Fibroblast of mammary gland (primary cell): ENCODE data around the gene LRMDA.
"Not testable (repeated sequence)": the region's sequence is repeated elsewhere in the genome, so short reads cannot be mapped to it uniquely, and the experiment has no call there.

Experiments
- DNase-seq: peaks from one replicate; pipeline ENCODE4 v3.0.0-alpha.2; 2010; ENCODE audit warnings: low read depth
- H3K4me3 ChIP-seq: 2 replicates; pipeline ENCODE4 v1.5.1; 2011; ENCODE audit warnings: low read depth, mild to moderate bottlenecking, low read length, moderate library complexity; ENCODE audit not compliant: control insufficient read depth
- TF ChIP-seq, protein P1 (sequence below): conservative IDR thresholded peaks from 2 replicates; pipeline ENCODE4 v1.5.1; 2011; ENCODE audit warnings: low read depth, low read length, inconsistent platforms; ENCODE audit not compliant: control insufficient read depth, insufficient read depth

The LRMDA gene

DNA sequence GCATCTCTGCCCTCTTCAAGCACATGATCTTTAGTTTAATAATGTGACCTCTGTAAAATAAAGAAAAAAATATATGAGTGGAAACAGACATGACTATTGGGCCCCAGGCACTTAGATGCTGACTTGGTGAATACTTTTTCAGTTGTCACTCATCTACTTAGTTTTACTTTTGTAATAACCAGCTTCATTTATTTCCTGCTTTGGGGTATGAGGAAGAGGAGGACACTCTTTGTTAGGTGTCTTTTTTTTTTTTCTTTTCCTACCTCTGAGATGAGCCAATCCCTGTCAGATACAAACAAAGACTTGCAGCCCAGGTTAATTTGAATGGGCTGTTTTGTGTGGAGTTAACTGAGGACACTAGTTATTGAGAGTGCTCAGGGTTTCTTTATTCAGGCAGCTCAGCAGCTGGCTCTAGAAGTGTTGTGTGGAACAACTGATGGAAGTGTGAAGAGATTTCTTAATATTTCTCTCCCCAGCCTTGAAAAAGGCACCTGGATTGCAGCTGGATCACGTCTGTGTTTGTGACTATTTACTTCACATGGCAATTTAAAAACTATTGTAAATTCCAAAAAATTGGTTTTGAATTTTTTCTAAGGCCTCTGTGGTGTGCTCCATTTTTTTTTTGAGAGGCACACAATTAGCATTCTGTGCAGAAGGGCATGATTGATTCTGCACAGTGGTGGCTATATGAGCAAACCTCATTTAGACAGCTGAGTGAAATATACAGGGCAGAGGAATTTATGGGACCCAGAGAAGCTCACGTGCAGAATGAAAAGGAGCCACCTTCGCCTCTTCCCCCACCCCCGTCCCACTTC lies 333.8 kb downstream of the LRMDA start:
- no peak for DNase-seq
- H3K4me3 ChIP-seq = no peak overlapping the region
- TF ChIP-seq, protein P1, sequence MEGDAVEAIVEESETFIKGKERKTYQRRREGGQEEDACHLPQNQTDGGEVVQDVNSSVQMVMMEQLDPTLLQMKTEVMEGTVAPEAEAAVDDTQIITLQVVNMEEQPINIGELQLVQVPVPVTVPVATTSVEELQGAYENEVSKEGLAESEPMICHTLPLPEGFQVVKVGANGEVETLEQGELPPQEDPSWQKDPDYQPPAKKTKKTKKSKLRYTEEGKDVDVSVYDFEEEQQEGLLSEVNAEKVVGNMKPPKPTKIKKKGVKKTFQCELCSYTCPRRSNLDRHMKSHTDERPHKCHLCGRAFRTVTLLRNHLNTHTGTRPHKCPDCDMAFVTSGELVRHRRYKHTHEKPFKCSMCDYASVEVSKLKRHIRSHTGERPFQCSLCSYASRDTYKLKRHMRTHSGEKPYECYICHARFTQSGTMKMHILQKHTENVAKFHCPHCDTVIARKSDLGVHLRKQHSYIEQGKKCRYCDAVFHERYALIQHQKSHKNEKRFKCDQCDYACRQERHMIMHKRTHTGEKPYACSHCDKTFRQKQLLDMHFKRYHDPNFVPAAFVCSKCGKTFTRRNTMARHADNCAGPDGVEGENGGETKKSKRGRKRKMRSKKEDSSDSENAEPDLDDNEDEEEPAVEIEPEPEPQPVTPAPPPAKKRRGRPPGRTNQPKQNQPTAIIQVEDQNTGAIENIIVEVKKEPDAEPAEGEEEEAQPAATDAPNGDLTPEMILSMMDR = no peak

DNA sequence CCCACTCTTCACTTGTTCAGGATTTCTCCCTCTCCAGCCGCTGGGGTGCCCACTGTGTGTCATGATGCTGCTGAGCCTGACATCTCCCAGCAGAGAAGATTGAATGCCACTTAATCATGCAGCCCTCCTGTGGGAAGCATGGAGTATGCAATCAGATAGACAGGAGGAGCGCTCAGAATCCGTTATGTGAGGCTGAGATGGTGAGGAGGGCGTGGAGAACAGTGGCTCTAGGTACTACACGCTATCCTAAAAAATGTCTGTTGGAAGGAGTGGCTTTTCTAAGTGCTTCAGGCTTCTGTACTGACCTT lies 334.3 kb downstream of the LRMDA start:
- no peak for DNase-seq
- H3K4me3 ChIP-seq = no peak overlapping the region
- TF ChIP-seq, protein P1 = no peak

DNA sequence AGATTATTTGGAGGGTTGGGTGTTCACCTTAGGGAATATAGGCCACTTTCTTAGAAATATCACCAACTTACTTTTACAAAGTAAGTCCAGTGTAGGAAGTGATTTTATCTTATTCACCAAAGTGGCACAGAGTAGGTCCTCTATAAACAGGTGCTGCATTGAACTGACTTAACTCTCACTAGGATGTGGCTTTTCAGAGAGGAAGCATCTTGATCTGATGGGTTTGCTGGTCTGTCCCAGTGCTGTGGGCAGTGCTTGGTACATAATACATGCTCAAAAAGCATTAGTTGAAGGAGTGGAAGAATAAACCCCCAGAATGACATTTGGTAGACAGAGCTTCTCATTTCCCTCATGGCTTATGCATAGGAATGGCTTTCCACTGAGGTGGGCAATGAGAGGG lies 334.7 kb downstream of the LRMDA start:
- H3K4me3 ChIP-seq = no peak overlapping the region
- DNase-seq = no peak
- TF ChIP-seq, protein P1 = no peak

DNA sequence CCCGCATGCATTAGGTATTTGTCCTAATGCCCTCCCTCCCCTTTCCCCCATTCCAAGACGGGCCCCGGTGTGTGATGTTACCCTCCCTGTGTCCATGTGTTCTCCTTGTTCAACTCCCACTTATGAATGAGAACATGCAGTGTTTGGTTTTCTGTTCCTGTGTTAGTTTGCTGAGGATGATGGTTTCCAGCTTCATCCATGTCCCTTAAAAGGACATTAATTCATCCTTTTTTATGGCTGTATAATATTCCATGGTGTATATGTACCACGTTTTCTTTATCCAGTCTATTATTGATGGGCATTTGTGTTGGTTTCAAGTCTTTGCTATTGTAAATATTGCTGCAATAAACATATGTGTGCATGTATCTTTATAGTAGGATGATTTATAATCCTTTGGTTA lies 335.3 kb downstream of the LRMDA start:
- DNase-seq, H3K4me3 ChIP-seq: not testable (repeated sequence)

DNA sequence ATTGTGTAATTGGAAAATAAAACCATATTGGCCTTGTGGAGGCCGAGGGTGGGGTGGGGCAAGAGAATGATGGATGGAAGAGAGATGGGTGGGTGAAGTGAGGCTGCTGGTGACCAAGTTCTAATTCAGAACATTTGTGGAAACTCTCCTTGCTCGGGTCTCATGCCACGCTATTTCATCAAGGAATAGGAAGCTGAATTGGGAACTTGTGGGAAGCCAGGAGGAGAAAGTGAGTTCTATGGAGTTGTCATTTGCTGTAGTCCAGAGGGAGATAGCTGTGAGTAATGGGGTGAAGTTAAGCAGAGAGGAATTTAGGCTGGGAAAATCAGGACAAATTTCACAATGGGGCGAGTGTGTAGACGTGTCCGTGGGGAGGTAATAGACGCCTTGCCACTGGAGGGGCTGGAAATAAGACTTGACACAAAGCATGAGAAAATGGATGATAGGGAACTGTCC lies 339.2 kb downstream of the LRMDA start:
- TF ChIP-seq, protein P1 = no peak
- peak; percentile 97 for DNase-seq
- H3K4me3 ChIP-seq = no peak overlapping the region

DNA sequence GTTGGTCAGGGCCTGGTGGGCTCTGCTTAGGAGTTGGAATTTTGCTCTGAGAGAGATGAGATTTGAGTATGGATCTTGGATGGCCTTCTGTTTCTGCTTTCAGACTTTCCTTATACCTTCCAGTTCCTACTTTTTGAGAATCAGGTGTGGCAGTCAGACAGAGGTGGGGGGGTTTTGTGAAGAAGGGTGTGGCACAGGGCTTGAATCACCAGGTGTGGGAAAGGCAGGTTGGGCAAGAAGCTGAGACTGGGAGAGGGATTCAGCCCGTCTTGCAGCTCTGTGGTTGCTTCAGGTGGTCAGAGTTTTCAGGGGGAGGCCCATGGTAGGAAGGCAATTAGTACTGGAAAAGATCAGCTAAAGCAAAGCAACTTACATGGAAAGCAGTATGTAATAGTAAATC lies 340.2 kb downstream of the LRMDA start:
- no peak overlapping the region for H3K4me3 ChIP-seq
- DNase-seq = no peak
- TF ChIP-seq, protein P1 = no peak

DNA sequence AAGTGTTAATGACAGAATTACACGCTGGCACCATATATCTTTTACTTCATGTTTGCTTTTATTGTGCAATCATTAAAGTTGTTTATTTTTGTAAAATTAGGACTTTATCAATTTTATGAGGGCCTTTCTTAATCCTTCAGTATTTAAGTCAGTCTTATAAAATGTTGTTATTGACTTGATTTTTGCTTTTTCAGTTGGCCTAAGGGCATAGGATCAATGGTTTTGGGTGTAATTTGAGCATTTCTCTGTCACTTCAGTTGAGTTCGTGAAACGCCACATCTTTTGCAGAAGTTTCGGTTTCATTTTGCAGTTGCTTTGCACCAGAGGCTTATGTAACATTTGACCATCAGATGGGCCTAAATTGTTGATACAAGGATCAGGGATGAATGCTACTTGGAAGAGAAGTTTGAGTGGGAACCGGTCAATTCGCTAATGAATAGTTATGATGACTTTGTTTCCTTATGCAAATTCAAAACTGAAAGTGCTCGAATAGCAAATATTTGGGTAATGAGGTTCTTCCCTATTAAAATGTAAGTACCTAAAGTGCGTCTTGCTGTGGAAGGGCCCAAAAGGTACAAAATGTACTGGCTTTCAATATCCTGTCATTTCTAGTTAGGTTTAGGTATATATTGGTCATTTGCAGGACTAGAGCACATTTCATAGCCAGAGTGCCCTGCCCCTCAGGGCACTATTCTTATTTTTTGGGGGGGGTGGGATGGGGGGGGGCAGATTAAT lies 340.9 kb downstream of the LRMDA start:
- H3K4me3 ChIP-seq = no peak overlapping the region
- TF ChIP-seq, protein P1 = no peak
- peak; percentile 51 for DNase-seq
